Vagina (tissue), 2 donors: ENCODE measurements around the gene ANAPC2.

Source experiments
- POLR2A ChIP-seq, 2 donors: fragments of 450-650 bp; IDR thresholded peaks; one replicate each; pipeline ENCODE4 v1.6.1; 2017; ENCODE audit warnings: antibody characterized with exemption in 2 of 2, mild to moderate bottlenecking in 2 of 2, moderate library complexity in 2 of 2
- POLR2AphosphoS5 ChIP-seq, 2 donors: sonication (generic); formaldehyde crosslinking; IDR thresholded peaks; one replicate each; pipeline ENCODE4 v1.9.0; 2017; ENCODE audit warnings: antibody characterized with exemption in 2 of 2, mild to moderate bottlenecking in 2 of 2, low read depth in 1 of 2; ENCODE audit not compliant: insufficient read depth in 1 of 2
- TF ChIP-seq, protein P1 (sequence below), 3 experiments: fragments of 450-650 bp in 2 of 3; fragments of 200-600 bp in 1 of 3; sonication (generic) in 1 of 3; IDR thresholded peaks; one replicate each; pipeline ENCODE4 v1.5.1; 2017 to 2019; ENCODE audit warnings: antibody characterized with exemption in 3 of 3, mild to moderate bottlenecking in 2 of 3, moderate library complexity in 2 of 3

DNA sequence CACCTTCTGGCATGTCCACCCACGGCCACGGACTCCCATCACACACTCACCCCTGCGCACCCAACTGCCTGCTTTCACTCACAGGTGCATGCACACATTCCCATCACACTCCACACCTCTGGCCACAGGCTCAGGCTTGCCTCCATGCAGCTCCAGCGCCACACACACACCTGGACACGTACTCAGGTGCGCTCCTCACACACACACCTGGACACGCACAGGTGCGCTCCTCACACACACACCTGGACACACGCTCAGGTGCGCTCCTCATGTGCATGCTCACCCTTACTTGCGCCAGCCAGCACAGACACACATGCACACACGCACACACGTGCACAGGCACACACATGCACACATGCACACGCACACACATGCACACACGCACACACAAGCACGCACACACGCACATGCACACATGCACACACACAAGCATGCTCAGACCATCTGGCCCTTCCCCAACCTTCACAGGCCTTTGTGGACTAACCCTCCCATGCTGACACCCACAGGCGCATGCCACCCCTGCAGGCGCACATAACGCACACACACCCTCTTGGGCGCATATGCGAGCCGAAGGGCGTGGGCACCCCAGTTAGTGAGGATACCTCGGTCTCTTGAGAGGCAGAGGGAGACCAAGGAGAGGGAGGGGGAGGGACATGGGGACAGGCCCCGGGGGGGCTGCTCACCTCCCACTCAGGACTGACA lies 41.1 kb downstream of the ANAPC2 start:
- TF ChIP-seq, protein P1, sequence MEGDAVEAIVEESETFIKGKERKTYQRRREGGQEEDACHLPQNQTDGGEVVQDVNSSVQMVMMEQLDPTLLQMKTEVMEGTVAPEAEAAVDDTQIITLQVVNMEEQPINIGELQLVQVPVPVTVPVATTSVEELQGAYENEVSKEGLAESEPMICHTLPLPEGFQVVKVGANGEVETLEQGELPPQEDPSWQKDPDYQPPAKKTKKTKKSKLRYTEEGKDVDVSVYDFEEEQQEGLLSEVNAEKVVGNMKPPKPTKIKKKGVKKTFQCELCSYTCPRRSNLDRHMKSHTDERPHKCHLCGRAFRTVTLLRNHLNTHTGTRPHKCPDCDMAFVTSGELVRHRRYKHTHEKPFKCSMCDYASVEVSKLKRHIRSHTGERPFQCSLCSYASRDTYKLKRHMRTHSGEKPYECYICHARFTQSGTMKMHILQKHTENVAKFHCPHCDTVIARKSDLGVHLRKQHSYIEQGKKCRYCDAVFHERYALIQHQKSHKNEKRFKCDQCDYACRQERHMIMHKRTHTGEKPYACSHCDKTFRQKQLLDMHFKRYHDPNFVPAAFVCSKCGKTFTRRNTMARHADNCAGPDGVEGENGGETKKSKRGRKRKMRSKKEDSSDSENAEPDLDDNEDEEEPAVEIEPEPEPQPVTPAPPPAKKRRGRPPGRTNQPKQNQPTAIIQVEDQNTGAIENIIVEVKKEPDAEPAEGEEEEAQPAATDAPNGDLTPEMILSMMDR (IDR thresholded peaks at IDR 0.05) = no peak
- no peak for TF ChIP-seq POLR2A (IDR thresholded peaks at IDR 0.05)
- TF ChIP-seq POLR2AphosphoS5 (IDR thresholded peaks at IDR 0.05; ENCODE audit: insufficient read depth in 1 of 2, low read depth in 1 of 2) = no peak
